SK-N-MC (cell line): ENCODE measurements around the gene CCDC57.

Source experiments
- EZH2 ChIP-seq: fragments of 200-600 bp; sonication (generic); IDR thresholded peaks from one replicate; pipeline ENCODE4 v1.6.1; 2017; ENCODE audit warnings: antibody characterized with exemption
- FOXP2 ChIP-seq: optimal IDR thresholded peaks from 2 replicates; pipeline ENCODE3; 2011; ENCODE audit warnings: mild to moderate bottlenecking, moderate library complexity; ENCODE audit not compliant: insufficient read depth; ENCODE audit errors: extremely low read length, control extremely low read depth
- POLR2AphosphoS5 ChIP-seq: IDR thresholded peaks from 2 replicates; pipeline ENCODE4 v1.6.1; 2012; ENCODE audit warnings: mild to moderate bottlenecking, low read depth, low read length, borderline replicate concordance

DNA sequence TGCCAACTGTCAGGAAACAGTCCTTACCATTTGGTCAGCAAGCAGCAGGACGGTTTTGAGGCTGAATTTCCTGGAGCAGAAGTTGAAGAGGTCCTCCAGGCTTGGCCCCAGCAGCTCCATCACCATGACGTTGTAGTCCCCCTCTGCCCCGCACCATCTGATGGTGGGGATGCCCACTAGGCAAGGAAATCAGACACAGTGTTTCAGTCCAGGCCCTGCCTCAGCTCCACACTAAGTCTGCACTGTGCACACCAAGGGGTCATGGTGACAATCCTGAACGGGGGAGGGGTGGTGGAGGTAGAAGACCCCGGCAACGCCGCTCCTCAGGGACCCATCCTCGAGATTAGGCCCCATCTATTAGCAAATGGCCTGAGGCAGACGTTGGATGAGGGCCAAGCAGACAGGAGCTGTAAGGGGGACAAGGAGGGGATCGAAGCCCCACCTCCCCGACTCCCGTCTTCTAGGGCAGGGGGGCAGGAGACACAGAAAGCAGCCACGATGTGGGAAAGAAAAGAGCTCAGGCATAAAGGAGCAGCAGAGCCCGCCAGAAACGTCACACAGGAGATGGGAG lies 42.8 kb upstream of the CCDC57 start:
- TF ChIP-seq FOXP2 (no peak), POLR2AphosphoS5 (no peak), EZH2 (no peak)
